CD4-positive, alpha-beta T cell (primary cell): ENCODE results near the gene TMEM258. TPM values are rescaled to one million over a fixed set of nuclear protein-coding genes. Genes with fewer than 3 reads are reported as not detected.

Experiments used
- ATAC-seq: fragments of 200-7000 bp; cut with Tn5 transposase; one replicate; pipeline ENCODE4 v1.10.0; 2022; ENCODE audit warnings: mild to moderate bottlenecking; ENCODE audit not compliant: poor library complexity
- CTCF ChIA-PET: fragments of 350-600 bp; sonication (Branson Sonifier 250); formaldehyde crosslinking; loops from one replicate; lab custom pipeline; 2021; ENCODE audit warnings: antibody characterized with exemption, inconsistent platforms; lab: Charles Lee
- POLR2A ChIA-PET: fragments of 350-600 bp; sonication (Branson Sonifier 250); formaldehyde crosslinking; loops from one replicate; lab custom pipeline; 2021; ENCODE audit warnings: antibody characterized with exemption, inconsistent platforms; lab: Charles Lee
- DNase-seq, 14 experiments: peaks; one replicate each; pipeline ENCODE4 v3.0.0-alpha.2; 2013 to 2020; ENCODE audit warnings: mixed read lengths in 2 of 14
- H3K27ac ChIP-seq, 2 donors: one replicate each; pipeline versions ENCODE4 v1.5.1 to v1.7.0; 2013; ENCODE audit warnings: low read length in 2 of 2, low read depth in 1 of 2, mild to moderate bottlenecking in 1 of 2
- H3K27me3 ChIP-seq, 2 experiments: 1 replicate in 1 of 2; 2 replicates in 1 of 2; pipeline versions ENCODE4 v1.6.1 to v1.7.0; 2013; ENCODE audit warnings: low read length in 2 of 2, control low read depth in 1 of 2, mild to moderate bottlenecking in 1 of 2, moderate library complexity in 1 of 2; ENCODE audit not compliant: insufficient read depth in 2 of 2, control insufficient read depth in 1 of 2
- H3K36me3 ChIP-seq: one replicate; pipeline ENCODE4 v1.6.1; 2013; ENCODE audit warnings: low read length, control low read depth; ENCODE audit not compliant: insufficient read depth
- H3K4me1 ChIP-seq: one replicate; pipeline ENCODE4 v1.6.1; 2013; ENCODE audit warnings: low read length, control low read depth; ENCODE audit not compliant: insufficient read depth
- H3K4me3 ChIP-seq: one replicate; pipeline ENCODE4 v1.5.1; 2013; ENCODE audit warnings: mild to moderate bottlenecking, low read length, moderate library complexity
- H3K9me3 ChIP-seq, 2 experiments: 1 replicate in 1 of 2; 2 replicates in 1 of 2; pipeline versions ENCODE4 v1.6.1 to v1.7.0; 2013; ENCODE audit warnings: low read length in 2 of 2, mild to moderate bottlenecking in 2 of 2, control low read depth in 1 of 2, moderate library complexity in 1 of 2; ENCODE audit not compliant: control insufficient read depth in 1 of 2, insufficient read depth in 1 of 2
- H3K27ac Mint-ChIP-seq: one replicate; pipeline ENCODE4 v1.8.0; 2020; ENCODE audit warnings: mixed read lengths
- H3K27me3 Mint-ChIP-seq: one replicate; pipeline ENCODE4 v1.8.0; 2021; ENCODE audit warnings: mixed read lengths
- H3K36me3 Mint-ChIP-seq: one replicate; pipeline ENCODE4 v1.8.0; 2021; ENCODE audit warnings: low read depth, mixed read lengths
- H3K4me1 Mint-ChIP-seq: one replicate; pipeline ENCODE4 v1.8.0; 2021; ENCODE audit warnings: low read depth, mixed read lengths
- H3K4me3 Mint-ChIP-seq: one replicate; pipeline ENCODE4 v1.8.0; 2020; ENCODE audit warnings: mild to moderate bottlenecking, mixed read lengths
- H3K9me3 Mint-ChIP-seq: one replicate; pipeline ENCODE4 v1.8.0; 2020; ENCODE audit warnings: mixed read lengths
- intact Hi-C, 2 experiments: fragments of 100-400 bp; cut with DNase I in 1 of 2; cut with micrococcal nuclease in 1 of 2; formaldehyde crosslinking; loops; one replicate each; pipeline versions ENCODE4 v1.15.1 to v1.9.0; 2023 to 2025; cut with DNase I, micrococcal nuclease
- total RNA-seq, 174 experiments: library from RNA in 2 of 174; stranded (reverse) in 2 of 174; gene quantifications; one replicate each; pipeline ENCODE4 v1.2.3 and lab custom pipeline; 2021 to 2026
- TF ChIP-seq, protein P1 (sequence below): fragments of 200-600 bp; IDR thresholded peaks from one replicate; pipeline ENCODE4 v1.8.0; 2022; ENCODE audit warnings: antibody characterized with exemption, mild to moderate bottlenecking

TMEM258 gene
- total RNA-seq, 2 experiments from 2014 or later, result 55.2 to 56.0 TPM

DNA sequence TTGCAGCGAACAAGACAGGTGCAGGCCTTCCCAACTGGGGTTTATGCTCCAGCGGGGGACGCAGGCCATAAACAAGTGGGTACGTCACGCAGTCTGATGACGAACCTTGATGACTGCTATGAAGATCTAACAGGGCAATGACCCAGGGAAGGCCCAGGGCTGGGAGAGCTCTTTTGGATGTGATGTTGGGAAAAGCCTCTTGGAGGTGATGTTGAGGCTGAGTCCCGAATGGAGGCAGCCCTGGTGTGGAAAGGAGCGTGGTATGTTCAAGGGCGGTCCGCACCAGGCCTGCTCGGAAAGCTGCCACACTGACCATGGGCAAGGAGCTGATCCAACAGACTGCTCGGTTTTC lies 41.5 kb upstream of the TMEM258 start:
- Mint-ChIP-seq H3K4me3 (no peak overlapping the region), H3K9me3 (no peaks in the 10 kb centered on the region), H3K27me3 (peaks cover 45% of the 10 kb centered on the region), H3K27ac (peak overlapping the region; percentile 22), H3K36me3 (no peaks in the 10 kb centered on the region), H3K4me1 (peaks cover 22% of the 10 kb centered on the region)
- Histone ChIP-seq H3K4me3 (no peak overlapping the region), H3K9me3 (peaks cover 0 to 10% of the 10 kb centered on the region in 2 experiments), H3K4me1 (peaks cover 31% of the 10 kb centered on the region), H3K27me3 (peaks cover 13% of the 10 kb centered on the region in 2 experiments), H3K27ac (no peak overlapping the region), H3K36me3 (no peaks in the 10 kb centered on the region)
- CTCF ChIA-PET, result no interaction called here
- intact Hi-C loops, result no loop called here
- POLR2A ChIA-PET, result interaction anchor here (0.5 to 0.7 kb wide), 3 partner anchors 36 to 238 kb away, joined by 3 read pairs; partner anchors contain the start of gene TMEM258
- ATAC-seq (no peak), DNase-seq (no peak)
- TF ChIP-seq, protein P1, sequence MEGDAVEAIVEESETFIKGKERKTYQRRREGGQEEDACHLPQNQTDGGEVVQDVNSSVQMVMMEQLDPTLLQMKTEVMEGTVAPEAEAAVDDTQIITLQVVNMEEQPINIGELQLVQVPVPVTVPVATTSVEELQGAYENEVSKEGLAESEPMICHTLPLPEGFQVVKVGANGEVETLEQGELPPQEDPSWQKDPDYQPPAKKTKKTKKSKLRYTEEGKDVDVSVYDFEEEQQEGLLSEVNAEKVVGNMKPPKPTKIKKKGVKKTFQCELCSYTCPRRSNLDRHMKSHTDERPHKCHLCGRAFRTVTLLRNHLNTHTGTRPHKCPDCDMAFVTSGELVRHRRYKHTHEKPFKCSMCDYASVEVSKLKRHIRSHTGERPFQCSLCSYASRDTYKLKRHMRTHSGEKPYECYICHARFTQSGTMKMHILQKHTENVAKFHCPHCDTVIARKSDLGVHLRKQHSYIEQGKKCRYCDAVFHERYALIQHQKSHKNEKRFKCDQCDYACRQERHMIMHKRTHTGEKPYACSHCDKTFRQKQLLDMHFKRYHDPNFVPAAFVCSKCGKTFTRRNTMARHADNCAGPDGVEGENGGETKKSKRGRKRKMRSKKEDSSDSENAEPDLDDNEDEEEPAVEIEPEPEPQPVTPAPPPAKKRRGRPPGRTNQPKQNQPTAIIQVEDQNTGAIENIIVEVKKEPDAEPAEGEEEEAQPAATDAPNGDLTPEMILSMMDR, result no peak

DNA sequence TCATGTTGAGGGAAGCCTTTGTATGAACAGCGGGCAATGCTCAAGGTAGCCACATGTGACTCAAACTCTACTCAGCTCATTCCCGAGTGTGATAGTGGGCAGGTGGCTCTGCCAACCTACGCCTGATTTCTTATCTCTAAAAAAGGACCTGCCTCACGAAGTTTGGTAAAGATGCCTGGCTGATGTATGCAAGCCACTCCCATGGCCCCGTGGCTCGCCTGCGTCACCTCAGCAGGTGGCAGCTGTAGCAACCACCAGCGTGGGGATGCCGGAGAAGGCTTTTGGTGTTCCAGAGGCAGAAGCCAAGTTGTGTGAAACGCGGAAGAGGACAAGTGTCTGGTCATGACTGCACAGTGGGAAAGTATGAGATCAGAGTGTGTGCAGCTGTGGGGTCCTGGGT lies 41.1 kb upstream of the TMEM258 start:
- TF ChIP-seq, protein P1, result no peak
- POLR2A ChIA-PET, result interaction anchor here (0.6 kb wide), 1 partner anchor 36 kb away, joined by 3 read pairs; no protein-coding TSS in a partner anchor
- peaks cover 15 to 18% of the 10 kb centered on the region in 2 experiments for H3K27me3 ChIP-seq
- H3K4me1 ChIP-seq, result peaks cover 35% of the 10 kb centered on the region
- no peak overlapping the region for H3K27ac ChIP-seq
- Mint-ChIP-seq H3K4me1 (peaks cover 24% of the 10 kb centered on the region), H3K9me3 (no peaks in the 10 kb centered on the region), H3K4me3 (peak overlapping the region; percentile 65), H3K27ac (peak overlapping the region; percentile 22), H3K27me3 (peaks cover 49% of the 10 kb centered on the region), H3K36me3 (no peaks in the 10 kb centered on the region)
- DNase-seq, result peak in 3 of 14 experiments; percentile 31 to 40 (median 31)
- no peaks in the 10 kb centered on the region for H3K36me3 ChIP-seq
- peak; percentile 30 for ATAC-seq
- H3K9me3 ChIP-seq, result peaks cover 0 to 15% of the 10 kb centered on the region in 2 experiments
- no peak overlapping the region for H3K4me3 ChIP-seq
- CTCF ChIA-PET, result no interaction called here
- intact Hi-C loops, result no loop called here

GRCh38 chr11:61832754-61833153 lies 40.4 kb upstream of the TMEM258 start:
- no peaks in the 10 kb centered on the region for H3K36me3 ChIP-seq
- no peak for ATAC-seq
- no peak overlapping the region for H3K4me3 ChIP-seq
- H3K4me1 ChIP-seq, result peaks cover 42% of the 10 kb centered on the region
- H3K27ac Mint-ChIP-seq, result no peak overlapping the region
- peaks cover 15 to 24% of the 10 kb centered on the region in 2 experiments for H3K27me3 ChIP-seq
- H3K9me3 Mint-ChIP-seq, result no peaks in the 10 kb centered on the region
- H3K36me3 Mint-ChIP-seq, result no peaks in the 10 kb centered on the region
- H3K9me3 ChIP-seq, result peaks cover 0 to 15% of the 10 kb centered on the region in 2 experiments
- POLR2A ChIA-PET, result no interaction called here
- TF ChIP-seq, protein P1, result no peak
- no peak for DNase-seq
- peaks cover 31% of the 10 kb centered on the region for H3K4me1 Mint-ChIP-seq
- no peak overlapping the region for H3K27ac ChIP-seq
- H3K4me3 Mint-ChIP-seq, result no peak overlapping the region
- H3K27me3 Mint-ChIP-seq, result peaks cover 55% of the 10 kb centered on the region
- intact Hi-C loops, result no loop called here
- CTCF ChIA-PET, result no interaction called here
